Choroid plexus epithelial cell (primary cell): Measurements from ENCODE around the gene COL5A1.
A peak's percentile ranks its signal among the peaks of the same experiment; 100 is the strongest.
"Not testable (repeated sequence)": the region's sequence is repeated elsewhere in the genome, so short reads cannot be mapped to it uniquely, and the experiment has no call there.

Source experiments
- DNase-seq: peaks from one replicate; pipeline ENCODE4 v3.0.0-alpha.2; 2010; ENCODE audit warnings: low read depth
- H3K4me3 ChIP-seq: 2 replicates; pipeline ENCODE4 v1.5.1; 2011; ENCODE audit warnings: low read depth, mild to moderate bottlenecking, control low read depth, low read length, moderate library complexity
- TF ChIP-seq, protein P1 (sequence below): conservative IDR thresholded peaks from 2 replicates; pipeline ENCODE4 v1.5.1; 2011; ENCODE audit warnings: low read depth, mild to moderate bottlenecking, control low read depth, inconsistent platforms, low read length, moderate library complexity

Gene COL5A1

DNA sequence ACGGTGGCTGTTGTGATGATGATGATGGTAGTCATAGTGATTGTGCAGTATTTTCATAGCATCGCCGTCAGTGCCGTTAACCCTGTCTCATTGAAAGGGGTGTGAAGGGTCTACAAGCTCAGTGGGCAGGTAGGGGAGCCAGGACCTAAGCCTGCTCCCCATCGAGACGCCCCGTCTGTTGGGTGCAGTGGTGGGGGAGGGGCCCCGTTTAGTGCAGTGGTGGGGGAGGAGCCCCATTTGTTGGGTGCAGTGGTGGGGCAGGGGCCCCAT is 68.6 kb downstream of the COL5A1 start:
- TF ChIP-seq, protein P1, sequence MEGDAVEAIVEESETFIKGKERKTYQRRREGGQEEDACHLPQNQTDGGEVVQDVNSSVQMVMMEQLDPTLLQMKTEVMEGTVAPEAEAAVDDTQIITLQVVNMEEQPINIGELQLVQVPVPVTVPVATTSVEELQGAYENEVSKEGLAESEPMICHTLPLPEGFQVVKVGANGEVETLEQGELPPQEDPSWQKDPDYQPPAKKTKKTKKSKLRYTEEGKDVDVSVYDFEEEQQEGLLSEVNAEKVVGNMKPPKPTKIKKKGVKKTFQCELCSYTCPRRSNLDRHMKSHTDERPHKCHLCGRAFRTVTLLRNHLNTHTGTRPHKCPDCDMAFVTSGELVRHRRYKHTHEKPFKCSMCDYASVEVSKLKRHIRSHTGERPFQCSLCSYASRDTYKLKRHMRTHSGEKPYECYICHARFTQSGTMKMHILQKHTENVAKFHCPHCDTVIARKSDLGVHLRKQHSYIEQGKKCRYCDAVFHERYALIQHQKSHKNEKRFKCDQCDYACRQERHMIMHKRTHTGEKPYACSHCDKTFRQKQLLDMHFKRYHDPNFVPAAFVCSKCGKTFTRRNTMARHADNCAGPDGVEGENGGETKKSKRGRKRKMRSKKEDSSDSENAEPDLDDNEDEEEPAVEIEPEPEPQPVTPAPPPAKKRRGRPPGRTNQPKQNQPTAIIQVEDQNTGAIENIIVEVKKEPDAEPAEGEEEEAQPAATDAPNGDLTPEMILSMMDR, result no peak
- no peak for DNase-seq
- H3K4me3 ChIP-seq, result no peak overlapping the region

DNA sequence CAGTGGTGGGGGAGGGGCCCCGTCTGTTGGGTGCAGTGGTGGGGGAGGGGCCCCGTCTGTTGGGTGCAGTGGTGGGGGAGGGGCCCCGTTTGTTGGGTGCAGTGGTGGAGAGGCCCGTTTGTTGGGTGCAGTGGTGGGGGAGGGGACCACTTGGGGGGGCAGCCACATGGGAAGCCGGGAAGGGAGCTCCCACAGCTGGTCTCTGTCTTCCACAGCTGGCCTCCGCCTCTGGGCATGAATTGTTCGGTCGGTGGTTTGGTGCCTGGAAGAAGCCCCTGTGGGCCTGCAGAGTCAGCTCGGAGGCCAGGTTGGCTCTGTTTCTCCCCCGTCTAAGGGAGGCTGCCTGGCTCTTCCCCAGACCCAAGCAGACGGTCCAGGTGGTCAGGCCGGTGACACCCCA is 69.3 kb downstream of the COL5A1 start:
- no peak for DNase-seq

DNA sequence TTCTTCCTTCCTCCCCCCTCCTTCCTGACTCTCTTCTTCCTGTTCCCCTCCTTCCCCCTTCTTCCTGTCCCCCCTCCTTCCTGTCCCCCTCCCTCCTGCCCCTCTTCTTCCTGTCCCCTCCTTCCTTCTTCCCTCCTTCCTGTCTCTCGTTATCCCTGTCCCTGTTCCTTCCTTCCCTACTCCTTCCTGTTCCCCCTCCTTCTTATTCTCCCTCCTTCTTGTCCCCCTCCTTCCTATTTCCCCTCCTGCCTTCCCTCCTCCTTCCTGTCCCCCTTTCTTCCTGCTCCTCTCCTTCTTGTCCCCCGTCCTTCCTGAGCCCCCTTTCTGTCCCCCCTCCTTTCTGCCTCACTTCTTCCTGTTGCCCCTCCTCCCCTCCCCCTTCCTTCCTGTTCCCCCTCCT is 70.6 kb downstream of the COL5A1 start:
- H3K4me3 ChIP-seq, result no peak overlapping the region
- TF ChIP-seq, protein P1, result no peak
- no peak for DNase-seq

More for the DNA sequence above, 69.3 kb downstream of the COL5A1 start:
- TF ChIP-seq, protein P1, result no peak
- no peak overlapping the region for H3K4me3 ChIP-seq

DNA sequence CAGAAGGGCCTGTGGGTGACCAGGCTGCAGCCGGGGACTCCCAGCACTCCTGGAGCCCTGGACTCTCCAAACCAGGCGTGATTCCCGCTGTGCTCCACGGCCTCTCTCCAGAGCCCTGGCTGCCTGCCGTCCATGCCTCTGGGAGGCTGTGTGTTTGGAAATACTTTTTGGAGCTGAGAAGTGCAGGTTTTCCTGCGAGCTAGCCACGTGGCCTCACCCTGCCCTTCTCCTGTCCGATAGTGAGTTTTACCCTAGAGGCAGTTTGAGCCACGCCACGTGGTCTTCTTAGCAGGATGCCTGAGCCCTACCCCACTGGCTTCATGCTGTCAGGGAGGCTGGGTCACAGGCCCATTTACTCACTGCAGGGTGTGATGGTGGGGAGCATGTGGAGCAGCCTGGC is 71.3 kb downstream of the COL5A1 start:
- TF ChIP-seq, protein P1, result no peak
- H3K4me3 ChIP-seq, result no peak overlapping the region
- peak; percentile 51 for DNase-seq

DNA sequence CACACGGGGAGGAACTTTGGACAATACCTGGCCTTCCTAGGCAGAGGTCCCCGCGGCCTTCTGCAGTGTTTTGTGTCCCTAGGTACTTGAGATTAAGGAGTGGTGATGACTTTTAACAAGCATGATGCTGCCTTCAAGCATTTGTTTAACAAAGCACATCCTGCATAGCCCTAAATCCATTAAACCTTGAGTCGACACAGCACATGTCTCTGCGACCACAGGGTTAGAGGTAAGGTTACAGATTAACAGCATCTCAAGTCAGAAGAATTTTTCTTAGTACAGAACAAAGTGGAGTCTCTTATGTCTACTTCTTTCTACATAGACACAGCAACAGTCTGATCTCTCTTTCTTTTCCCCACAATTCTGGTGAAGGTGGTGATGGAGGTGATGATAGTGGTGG is 73.9 kb downstream of the COL5A1 start:
- H3K4me3 ChIP-seq, result not testable (repeated sequence)
- peak; percentile 18 for DNase-seq

DNA sequence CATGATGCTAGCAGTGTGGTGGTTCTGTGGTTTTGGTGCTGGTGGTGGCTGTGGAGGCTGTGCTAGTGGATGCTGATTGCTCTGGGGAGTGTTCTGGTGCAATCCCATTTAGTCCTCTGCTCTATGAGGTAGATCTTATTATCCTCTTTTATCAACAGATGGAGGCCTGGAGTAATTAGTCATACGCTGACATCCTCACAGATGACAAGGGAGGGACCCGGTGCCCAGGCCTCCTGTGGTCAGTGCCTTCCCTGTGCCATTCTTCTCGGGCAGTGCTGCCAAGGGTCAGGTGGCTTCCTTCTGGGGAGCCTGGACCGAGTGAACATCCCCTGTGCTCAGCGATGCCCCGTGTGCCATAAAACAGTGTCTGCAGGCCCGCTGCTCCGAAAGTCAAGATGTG is 74.5 kb downstream of the COL5A1 start:
- no peak overlapping the region for H3K4me3 ChIP-seq
- no peak for DNase-seq
- TF ChIP-seq, protein P1, result peak; percentile 19

DNA sequence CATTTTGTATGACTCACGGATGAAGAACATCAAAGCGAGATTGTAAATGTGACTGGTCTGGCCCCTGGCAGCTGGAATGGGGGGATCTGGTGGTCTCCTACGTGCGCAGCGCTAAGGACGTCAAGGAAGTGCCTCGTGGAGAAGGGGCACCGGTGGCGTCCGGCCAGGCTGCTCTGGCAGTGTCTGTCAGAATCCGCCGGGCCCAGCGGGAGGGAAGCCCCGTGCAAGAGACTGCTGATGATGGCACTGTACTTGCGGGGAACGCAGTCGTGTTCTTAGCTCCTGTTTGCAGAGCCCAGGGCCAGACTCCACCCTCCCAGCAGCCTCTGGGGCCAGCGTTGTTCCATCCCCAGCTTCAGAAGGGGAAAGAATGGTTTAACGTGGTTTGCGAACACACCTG is 75.5 kb downstream of the COL5A1 start:
- TF ChIP-seq, protein P1, result no peak
- DNase-seq, result no peak
- H3K4me3 ChIP-seq, result no peak overlapping the region

DNA sequence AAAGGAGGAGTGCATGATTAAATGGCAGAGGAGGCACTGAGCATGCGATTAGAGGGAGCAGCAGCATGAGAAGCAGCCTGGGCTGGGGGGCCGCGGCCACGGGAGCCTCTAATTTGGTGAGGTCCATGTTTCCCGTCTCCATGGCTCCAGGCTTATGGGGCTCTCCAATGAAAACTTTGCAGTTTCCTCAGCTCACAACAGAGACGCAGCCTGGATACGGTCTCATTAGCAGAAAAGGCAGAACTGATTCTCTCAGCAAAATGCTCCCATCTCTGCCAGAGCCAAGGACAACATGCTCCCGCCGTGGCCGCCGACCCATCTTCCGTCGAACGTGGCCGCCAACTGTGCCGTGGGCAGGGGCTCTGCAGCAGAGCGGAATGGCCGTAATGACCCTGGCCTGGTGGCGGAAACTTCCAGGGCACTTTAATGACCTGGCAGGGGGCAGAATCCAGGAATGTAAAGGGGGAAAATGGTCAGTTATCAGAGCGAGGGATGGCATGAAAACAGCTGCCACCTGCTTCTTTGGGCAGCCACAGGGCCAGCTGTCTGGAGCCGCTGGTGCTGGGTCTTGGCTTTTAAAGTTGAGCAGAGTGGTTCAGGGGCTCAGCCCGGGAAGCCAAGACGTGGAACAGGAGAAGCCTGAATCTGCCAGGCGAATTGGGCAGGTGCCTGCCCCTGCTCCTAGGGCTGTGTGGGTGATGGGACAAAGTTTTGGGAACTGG is 76.5 kb downstream of the COL5A1 start:
- no peak overlapping the region for H3K4me3 ChIP-seq
- DNase-seq, result no peak
- TF ChIP-seq, protein P1, result no peak
